Endothelial cell (in vitro differentiated cells): ENCODE data around the gene NEUROG2. TPM values are rescaled to one million over a fixed set of nuclear protein-coding genes. Genes with fewer than 3 reads are reported as not detected.

Experiments
- DNase-seq: peaks from one replicate; pipeline ENCODE4 v3.0.0; 2021; ENCODE audit warnings: low spot score
- H3K27ac Mint-ChIP-seq: one replicate; pipeline ENCODE4 v1.8.0; 2021; ENCODE audit warnings: mixed read lengths, inconsistent platforms; ENCODE audit not compliant: unreplicated experiment
- H3K27me3 Mint-ChIP-seq: one replicate; pipeline ENCODE4 v1.8.0; 2021; ENCODE audit warnings: mild to moderate bottlenecking, moderate library complexity, mixed read lengths, inconsistent platforms; ENCODE audit not compliant: unreplicated experiment
- H3K36me3 Mint-ChIP-seq: one replicate; pipeline ENCODE4 v1.8.0; 2021; ENCODE audit warnings: mild to moderate bottlenecking, low read depth, mixed read lengths, inconsistent platforms; ENCODE audit not compliant: unreplicated experiment
- H3K4me1 Mint-ChIP-seq: one replicate; pipeline ENCODE4 v1.8.0; 2021; ENCODE audit warnings: mild to moderate bottlenecking, mixed read lengths, inconsistent platforms; ENCODE audit not compliant: unreplicated experiment
- H3K4me3 Mint-ChIP-seq: one replicate; pipeline ENCODE4 v1.8.0; 2021; ENCODE audit warnings: mild to moderate bottlenecking, mixed read lengths, inconsistent platforms; ENCODE audit not compliant: unreplicated experiment
- H3K9me3 Mint-ChIP-seq: one replicate; pipeline ENCODE4 v1.8.0; 2021; ENCODE audit warnings: mixed read lengths, inconsistent platforms; ENCODE audit not compliant: unreplicated experiment
- CTCF ChIP-seq: fragments of 200-600 bp; sonication (generic); IDR thresholded peaks from one replicate; pipeline ENCODE4 v1.5.0; 2021; ENCODE audit warnings: antibody characterized with exemption; ENCODE audit not compliant: unreplicated experiment
- total RNA-seq: library from RNA; stranded (reverse); fragmentation: NEBNext Ultra II Directional; extraction: Animal tissue kit (Norgen Biotek cat#: 25700); gene quantifications from one replicate; pipeline ENCODE4 v1.2.1, GENCODE V29; 2021; ENCODE audit not compliant: unreplicated experiment

The NEUROG2 gene
- total RNA-seq, 1 donor from 2014 or later = not detected

GRCh38 chr4:112517911-112518310 is 1.9 kb upstream of the NEUROG2 start:
- no peak for TF ChIP-seq CTCF
- H3K27me3 Mint-ChIP-seq = peaks cover 47% of the 10 kb centered on the region
- no peak overlapping the region for H3K4me3 Mint-ChIP-seq
- no peaks in the 10 kb centered on the region for H3K9me3 Mint-ChIP-seq
- peaks cover 8% of the 10 kb centered on the region for H3K36me3 Mint-ChIP-seq
- no peak overlapping the region for H3K27ac Mint-ChIP-seq
- no peak for DNase-seq
- peaks cover 30% of the 10 kb centered on the region for H3K4me1 Mint-ChIP-seq

- H3K9me3 Mint-ChIP-seq = no peaks in the 10 kb centered on the region
- DNase-seq = no peak
- no peak overlapping the region for H3K27ac Mint-ChIP-seq
- peaks cover 28% of the 10 kb centered on the region for H3K4me1 Mint-ChIP-seq
- no peak for TF ChIP-seq CTCF
- H3K36me3 Mint-ChIP-seq = peaks cover 8% of the 10 kb centered on the region
- H3K4me3 Mint-ChIP-seq = peak overlapping the region; percentile 70
- peaks cover 51% of the 10 kb centered on the region for H3K27me3 Mint-ChIP-seq
Measured at GRCh38 chr4:112517067-112517634, 1.2 kb upstream of the NEUROG2 start.

GRCh38 chr4:112516471-112517066 is 589 bp upstream of the NEUROG2 start:
- peaks cover 8% of the 10 kb centered on the region for H3K36me3 Mint-ChIP-seq
- no peaks in the 10 kb centered on the region for H3K9me3 Mint-ChIP-seq
- H3K4me1 Mint-ChIP-seq = peaks cover 30% of the 10 kb centered on the region
- no peak overlapping the region for H3K27ac Mint-ChIP-seq
- peak; percentile 43 for DNase-seq
- peak overlapping the region; percentile 70 for H3K4me3 Mint-ChIP-seq
- TF ChIP-seq CTCF = no peak
- H3K27me3 Mint-ChIP-seq = peaks cover 47% of the 10 kb centered on the region

- Mint-ChIP-seq H3K36me3 (peaks cover 8% of the 10 kb centered on the region), H3K27me3 (peaks cover 42% of the 10 kb centered on the region), H3K4me1 (peaks cover 32% of the 10 kb centered on the region), H3K4me3 (peak overlapping the region; percentile 92), H3K9me3 (no peaks in the 10 kb centered on the region), H3K27ac (no peak overlapping the region)
- DNase-seq = peak; percentile 51
- no peak for TF ChIP-seq CTCF
Measured at GRCh38 chr4:112515198-112516065, 548 bp downstream of the NEUROG2 start.
